CD14-positive monocyte (primary cell): Measurements from ENCODE around the gene EXOC4. TPM values are rescaled to one million over a fixed set of nuclear protein-coding genes. Genes with fewer than 3 reads are reported as not detected.

Experiments
- DNase-seq, 3 donors: peaks; one replicate each; pipeline ENCODE4 v3.0.0-alpha.2; 2011 to 2022
- H2AFZ ChIP-seq: 2 replicates; pipeline ENCODE4 v1.6.0; 2012; ENCODE audit warnings: mild to moderate bottlenecking, low read depth, low read length, inconsistent platforms; ENCODE audit not compliant: insufficient read depth, poor library complexity, severe bottlenecking
- H3K27ac ChIP-seq, 2 donors: 1 replicate in 1 of 2; 2 replicates in 1 of 2; pipeline ENCODE4 v1.5.1; 2012 to 2013; ENCODE audit warnings: low read length in 2 of 2, control low read depth in 1 of 2, inconsistent platforms in 1 of 2, low read depth in 1 of 2, mild to moderate bottlenecking in 1 of 2
- H3K27me3 ChIP-seq, 2 donors: one replicate each; pipeline versions ENCODE4 v1.6.0 to v1.6.1; 2011 to 2013; ENCODE audit warnings: low read length in 2 of 2; ENCODE audit not compliant: control insufficient read depth in 2 of 2, insufficient read depth in 2 of 2
- H3K36me3 ChIP-seq, 2 donors: replicated peaks in 1 of 2; 1 replicate in 1 of 2; 2 replicates in 1 of 2; pipeline versions ENCODE4 v1.5.1 to v1.6.1; 2012 to 2013; ENCODE audit warnings: low read length in 2 of 2, control low read depth in 1 of 2, inconsistent platforms in 1 of 2, mild to moderate bottlenecking in 1 of 2; ENCODE audit not compliant: insufficient read depth in 2 of 2, control insufficient read depth in 1 of 2
- H3K4me1 ChIP-seq, 2 donors: 1 replicate in 1 of 2; 2 replicates in 1 of 2; pipeline versions ENCODE4 v1.5.1 to v1.6.1; 2012 to 2013; ENCODE audit warnings: low read length in 2 of 2, control low read depth in 1 of 2, inconsistent platforms in 1 of 2, mild to moderate bottlenecking in 1 of 2, moderate library complexity in 1 of 2; ENCODE audit not compliant: insufficient read depth in 2 of 2, control insufficient read depth in 1 of 2
- H3K4me2 ChIP-seq: replicated peaks from 2 replicates; pipeline ENCODE3; 2012; ENCODE audit warnings: low read length, moderate library complexity, mild to moderate bottlenecking; ENCODE audit not compliant: poor library complexity, severe bottlenecking; ENCODE audit errors: extremely low read depth
- H3K4me3 ChIP-seq, 3 experiments: fragments of 200-600 bp in 1 of 3; sonication (generic) in 1 of 3; replicated peaks in 1 of 3; 1 replicate in 2 of 3; 2 replicates in 1 of 3; pipeline ENCODE4 v1.5.1; 2011 to 2013; ENCODE audit warnings: low read length in 3 of 3, mild to moderate bottlenecking in 3 of 3, control low read depth in 2 of 3, low read depth in 2 of 3, inconsistent platforms in 1 of 3, moderate library complexity in 1 of 3
- H3K79me2 ChIP-seq: 2 replicates; pipeline ENCODE4 v1.6.0; 2012; ENCODE audit warnings: mild to moderate bottlenecking, control low read depth, inconsistent platforms, low read length, moderate library complexity; ENCODE audit not compliant: insufficient read depth
- H3K9ac ChIP-seq: 2 replicates; pipeline ENCODE4 v1.6.0; 2017; ENCODE audit warnings: low read length, mild to moderate bottlenecking; ENCODE audit not compliant: insufficient read depth, poor library complexity, severe bottlenecking
- H3K9me3 ChIP-seq, 2 donors: replicated peaks in 1 of 2; 1 replicate in 1 of 2; 2 replicates in 1 of 2; pipeline versions ENCODE4 v1.5.1 to v1.6.1; 2012 to 2013; ENCODE audit warnings: low read length in 2 of 2, control low read depth in 1 of 2; ENCODE audit not compliant: control insufficient read depth in 1 of 2, insufficient read depth in 1 of 2
- H4K20me1 ChIP-seq: 2 replicates; pipeline ENCODE4 v1.6.0; 2012; ENCODE audit warnings: mild to moderate bottlenecking, low read length, control low read depth, moderate library complexity; ENCODE audit not compliant: insufficient read depth
- H3K27ac Mint-ChIP-seq, 7 donors: one replicate each; pipeline ENCODE4 v1.8.0; 2020; ENCODE audit warnings: mild to moderate bottlenecking in 7 of 7, mixed read lengths in 7 of 7, moderate library complexity in 6 of 7, inconsistent platforms in 2 of 7
- H3K27me3 Mint-ChIP-seq, 3 donors: one replicate each; pipeline ENCODE4 v1.8.0; 2021 to 2022; ENCODE audit warnings: low read depth in 3 of 3, mild to moderate bottlenecking in 3 of 3, mixed read lengths in 3 of 3, moderate library complexity in 3 of 3, inconsistent platforms in 1 of 3
- H3K36me3 Mint-ChIP-seq, 2 donors: one replicate each; pipeline ENCODE4 v1.8.0; 2020; ENCODE audit warnings: mixed read lengths in 2 of 2, inconsistent platforms in 1 of 2, mild to moderate bottlenecking in 1 of 2
- H3K4me1 Mint-ChIP-seq: one replicate; pipeline ENCODE4 v1.8.0; 2020; ENCODE audit warnings: mild to moderate bottlenecking, mixed read lengths
- H3K4me3 Mint-ChIP-seq, 2 donors: one replicate each; pipeline ENCODE4 v1.8.0; 2020; ENCODE audit warnings: mild to moderate bottlenecking in 2 of 2, mixed read lengths in 2 of 2, moderate library complexity in 1 of 2
- H3K9me3 Mint-ChIP-seq, 7 donors: one replicate each; pipeline ENCODE4 v1.8.0; 2020 to 2022; ENCODE audit warnings: mixed read lengths in 7 of 7, mild to moderate bottlenecking in 6 of 7, moderate library complexity in 6 of 7, inconsistent platforms in 2 of 7
- WGBS: methylation state at CpG from one replicate; pipeline ENCODE4 v1.1.5; 2013; ENCODE audit warnings: missing lambda C conversion rate; ENCODE audit not compliant: insufficient coverage; 5-methylcytosine and 5-hydroxymethylcytosine counted together
- intact Hi-C, 2 donors: fragments of 100-400 bp; cut with micrococcal nuclease; formaldehyde crosslinking; loops; one replicate each; pipeline versions ENCODE4 v1.15.0 to v1.15.1; 2023
- polyA plus RNA-seq, 3 donors: library from polyadenylated mRNA; depleted of rRNA in 1 of 3; unstranded in 2 of 3; stranded (reverse) in 1 of 3; fragments of 300-500 nt in 2 of 3; fragments of >200 nt in 1 of 3; fragmentation: Illumina TruSeq in 2 of 3; gene quantifications; 1 replicate in 2 of 3; 2 replicates in 1 of 3; pipeline ENCODE4 v1.2.3, GENCODE V29; 2012 to 2021
- TF ChIP-seq, protein P1 (sequence below): fragments of 200-600 bp; IDR thresholded peaks from one replicate; pipeline ENCODE4 v1.8.0; 2022; ENCODE audit warnings: antibody characterized with exemption, mild to moderate bottlenecking

EXOC4 gene
- polyA plus RNA-seq, 3 donors, result 20.6 to 22.3 (median 22.3) TPM

- H3K36me3 Mint-ChIP-seq, result peaks cover 6 to 7% of the 10 kb centered on the region in 2 donors
- H4K20me1 ChIP-seq, result no peaks in the 10 kb centered on the region
- H3K9me3 Mint-ChIP-seq, result peaks cover 0 to 1% (median 0%) of the 10 kb centered on the region in 7 donors
- peaks cover 8% of the 10 kb centered on the region for H3K4me1 Mint-ChIP-seq
- intact Hi-C loops, result no loop called here
- no peak for DNase-seq
- H3K27me3 ChIP-seq, result no peaks in the 10 kb centered on the region
- H2AFZ ChIP-seq, result no peak overlapping the region
- no peak overlapping the region for H3K4me2 ChIP-seq
- H3K27ac ChIP-seq, result no peak overlapping the region
- H3K4me3 Mint-ChIP-seq, result no peak overlapping the region
- no peaks in the 10 kb centered on the region for H3K36me3 ChIP-seq
- H3K4me1 ChIP-seq, result no peaks in the 10 kb centered on the region
- H3K9me3 ChIP-seq, result no peaks in the 10 kb centered on the region
- H3K9ac ChIP-seq, result no peak overlapping the region
- no peak overlapping the region for H3K4me3 ChIP-seq
- no peaks in the 10 kb centered on the region for H3K79me2 ChIP-seq
- no CpG with 5 or more reads among the region's 5 CpGs for WGBS
- H3K27ac Mint-ChIP-seq, result no peak overlapping the region
- TF ChIP-seq, protein P1, sequence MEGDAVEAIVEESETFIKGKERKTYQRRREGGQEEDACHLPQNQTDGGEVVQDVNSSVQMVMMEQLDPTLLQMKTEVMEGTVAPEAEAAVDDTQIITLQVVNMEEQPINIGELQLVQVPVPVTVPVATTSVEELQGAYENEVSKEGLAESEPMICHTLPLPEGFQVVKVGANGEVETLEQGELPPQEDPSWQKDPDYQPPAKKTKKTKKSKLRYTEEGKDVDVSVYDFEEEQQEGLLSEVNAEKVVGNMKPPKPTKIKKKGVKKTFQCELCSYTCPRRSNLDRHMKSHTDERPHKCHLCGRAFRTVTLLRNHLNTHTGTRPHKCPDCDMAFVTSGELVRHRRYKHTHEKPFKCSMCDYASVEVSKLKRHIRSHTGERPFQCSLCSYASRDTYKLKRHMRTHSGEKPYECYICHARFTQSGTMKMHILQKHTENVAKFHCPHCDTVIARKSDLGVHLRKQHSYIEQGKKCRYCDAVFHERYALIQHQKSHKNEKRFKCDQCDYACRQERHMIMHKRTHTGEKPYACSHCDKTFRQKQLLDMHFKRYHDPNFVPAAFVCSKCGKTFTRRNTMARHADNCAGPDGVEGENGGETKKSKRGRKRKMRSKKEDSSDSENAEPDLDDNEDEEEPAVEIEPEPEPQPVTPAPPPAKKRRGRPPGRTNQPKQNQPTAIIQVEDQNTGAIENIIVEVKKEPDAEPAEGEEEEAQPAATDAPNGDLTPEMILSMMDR, result no peak
- H3K27me3 Mint-ChIP-seq, result no peaks in the 10 kb centered on the region
Measured at GRCh38 chr7:133563251-133563650, 310.4 kb downstream of the EXOC4 start.

- H3K4me1 Mint-ChIP-seq, result peaks cover 8% of the 10 kb centered on the region
- no peak for DNase-seq
- intact Hi-C loops, result no loop called here
- H3K9me3 Mint-ChIP-seq, result peaks cover 0 to 1% (median 0%) of the 10 kb centered on the region in 7 donors
- Histone ChIP-seq H3K4me3 (no peak overlapping the region), H2AFZ (no peak overlapping the region), H3K27me3 (no peaks in the 10 kb centered on the region), H3K4me1 (no peaks in the 10 kb centered on the region), H3K4me2 (no peak overlapping the region), H3K27ac (no peak overlapping the region), H3K36me3 (no peaks in the 10 kb centered on the region), H3K9me3 (no peaks in the 10 kb centered on the region), H4K20me1 (no peaks in the 10 kb centered on the region), H3K79me2 (no peaks in the 10 kb centered on the region), H3K9ac (no peak overlapping the region)
- no peak overlapping the region for H3K4me3 Mint-ChIP-seq
- TF ChIP-seq, protein P1, result no peak
- WGBS, result no CpG with 5 or more reads among the region's 2 CpGs
- peak overlapping the region in 1 of 7 donors; percentile 51 for H3K27ac Mint-ChIP-seq
- H3K27me3 Mint-ChIP-seq, result no peaks in the 10 kb centered on the region
- peaks cover 6 to 7% of the 10 kb centered on the region in 2 donors for H3K36me3 Mint-ChIP-seq
Measured at GRCh38 chr7:133564484-133564883, 311.6 kb downstream of the EXOC4 start.
